H1 (cell line): ENCODE data around the gene NPY1R.

Experiments used
- CBX5 ChIP-seq: fragments of 300-800, 300-1000 bp; sonication (generic); IDR thresholded peaks from 2 replicates; pipeline ENCODE4 v1.7.1; 2016; ENCODE audit warnings: antibody characterized with exemption, low read length, low read depth
- CTCF ChIP-seq, 3 experiments: IDR thresholded peaks; 1 replicate in 2 of 3; 2 replicates in 1 of 3; pipeline versions ENCODE4 v1.5.1 to v1.6.1; 2011; ENCODE audit warnings: low read length in 3 of 3, mild to moderate bottlenecking in 3 of 3, inconsistent platforms in 2 of 3, low read depth in 1 of 3, moderate library complexity in 1 of 3; ENCODE audit not compliant: insufficient read depth in 1 of 3; ENCODE audit errors: control extremely low read depth in 1 of 3
- EP300 ChIP-seq, 2 experiments: IDR thresholded peaks; 1 replicate in 1 of 2; 2 replicates in 1 of 2; pipeline ENCODE4 v1.6.1; 2011 to 2012; ENCODE audit warnings: low read depth in 2 of 2, low read length in 2 of 2, mild to moderate bottlenecking in 2 of 2, borderline replicate concordance in 1 of 2, inconsistent platforms in 1 of 2, moderate library complexity in 1 of 2
- JUND ChIP-seq: IDR thresholded peaks from 2 replicates; pipeline ENCODE4 v1.6.1; 2011; ENCODE audit warnings: mild to moderate bottlenecking, improper control_type of control experiment, low read length
- MAX ChIP-seq: IDR thresholded peaks from 2 replicates; pipeline ENCODE4 v1.6.1; 2012; ENCODE audit warnings: inconsistent platforms
- POLR2A ChIP-seq, 2 experiments: IDR thresholded peaks; 1 replicate in 1 of 2; 2 replicates in 1 of 2; pipeline ENCODE4 v1.6.1; 2011; ENCODE audit warnings: low read depth in 2 of 2, low read length in 2 of 2, mild to moderate bottlenecking in 2 of 2; ENCODE audit errors: control extremely low read depth in 1 of 2
- RAD21 ChIP-seq, 2 experiments: IDR thresholded peaks in 1 of 2; conservative IDR thresholded peaks in 1 of 2; 2 replicates each; pipeline ENCODE4 v1.6.1; 2011; ENCODE audit warnings: low read depth in 2 of 2, low read length in 2 of 2, improper control_type of control experiment in 1 of 2, inconsistent platforms in 1 of 2, mild to moderate bottlenecking in 1 of 2, moderate library complexity in 1 of 2
- SAP30 ChIP-seq: fragments of 300-600 bp; sonication (generic); IDR thresholded peaks from 2 replicates; pipeline ENCODE4 v1.7.1; 2012; ENCODE audit warnings: low read length, moderate library complexity, mild to moderate bottlenecking, inconsistent platforms; ENCODE audit not compliant: insufficient read depth, insufficient replicate concordance
- SP1 ChIP-seq: IDR thresholded peaks from 2 replicates; pipeline ENCODE4 v1.6.1; 2011; ENCODE audit warnings: low read depth, low read length
- SRF ChIP-seq: IDR thresholded peaks from 2 replicates; pipeline ENCODE4 v1.6.1; 2011; ENCODE audit warnings: mild to moderate bottlenecking, low read depth, low read length, moderate library complexity
- TCF12 ChIP-seq: IDR thresholded peaks from 2 replicates; pipeline ENCODE4 v1.6.1; 2011; ENCODE audit warnings: low read depth, mild to moderate bottlenecking, low read length
- YY1 ChIP-seq: IDR thresholded peaks from 2 replicates; pipeline ENCODE4 v1.6.1; 2011; ENCODE audit warnings: low read depth, mild to moderate bottlenecking, low read length

- no peak for TF ChIP-seq RAD21 (IDR thresholded peaks at IDR 0.05 in 1 of 2, conservative IDR thresholded peaks at IDR 0.05 in 1 of 2; ENCODE audit: low read depth in 2 of 2, low read length in 2 of 2)
- TF ChIP-seq CTCF (IDR thresholded peaks at IDR 0.05; ENCODE audit: control extremely low read depth in 1 of 3, insufficient read depth in 1 of 3, low read depth in 1 of 3, low read length in 3 of 3): no peak
- no peak for TF ChIP-seq POLR2A (IDR thresholded peaks at IDR 0.05; ENCODE audit: control extremely low read depth in 1 of 2, low read depth in 2 of 2, low read length in 2 of 2)
- TF ChIP-seq SAP30: no peak
- TF ChIP-seq SP1: no peak
- TF ChIP-seq TCF12: no peak
- TF ChIP-seq SRF: no peak
- TF ChIP-seq EP300 (IDR thresholded peaks at IDR 0.05; ENCODE audit: borderline replicate concordance in 1 of 2, low read depth in 2 of 2, low read length in 2 of 2): no peak
- TF ChIP-seq CBX5: no peak
- no peak for TF ChIP-seq JUND
- no peak for TF ChIP-seq MAX
- TF ChIP-seq YY1: no peak
These were observed 37.3 kb downstream of the NPY1R start for GRCh38 chr4:163295138-163295537.
